Measurements from ENCODE around the gene RTCB.

GRCh38 chr22:32353292-32353691 is 58.8 kb downstream of the RTCB start:
- TF ChIP-seq POLR2A (IDR thresholded peaks at IDR 0.05) (no peak), CTCF (IDR thresholded peaks at IDR 0.05) (no peak)

All from Peyer's patch (tissue), 4 donors.